ENCODE data around the gene CYTH4.

The CYTH4 gene

DNA sequence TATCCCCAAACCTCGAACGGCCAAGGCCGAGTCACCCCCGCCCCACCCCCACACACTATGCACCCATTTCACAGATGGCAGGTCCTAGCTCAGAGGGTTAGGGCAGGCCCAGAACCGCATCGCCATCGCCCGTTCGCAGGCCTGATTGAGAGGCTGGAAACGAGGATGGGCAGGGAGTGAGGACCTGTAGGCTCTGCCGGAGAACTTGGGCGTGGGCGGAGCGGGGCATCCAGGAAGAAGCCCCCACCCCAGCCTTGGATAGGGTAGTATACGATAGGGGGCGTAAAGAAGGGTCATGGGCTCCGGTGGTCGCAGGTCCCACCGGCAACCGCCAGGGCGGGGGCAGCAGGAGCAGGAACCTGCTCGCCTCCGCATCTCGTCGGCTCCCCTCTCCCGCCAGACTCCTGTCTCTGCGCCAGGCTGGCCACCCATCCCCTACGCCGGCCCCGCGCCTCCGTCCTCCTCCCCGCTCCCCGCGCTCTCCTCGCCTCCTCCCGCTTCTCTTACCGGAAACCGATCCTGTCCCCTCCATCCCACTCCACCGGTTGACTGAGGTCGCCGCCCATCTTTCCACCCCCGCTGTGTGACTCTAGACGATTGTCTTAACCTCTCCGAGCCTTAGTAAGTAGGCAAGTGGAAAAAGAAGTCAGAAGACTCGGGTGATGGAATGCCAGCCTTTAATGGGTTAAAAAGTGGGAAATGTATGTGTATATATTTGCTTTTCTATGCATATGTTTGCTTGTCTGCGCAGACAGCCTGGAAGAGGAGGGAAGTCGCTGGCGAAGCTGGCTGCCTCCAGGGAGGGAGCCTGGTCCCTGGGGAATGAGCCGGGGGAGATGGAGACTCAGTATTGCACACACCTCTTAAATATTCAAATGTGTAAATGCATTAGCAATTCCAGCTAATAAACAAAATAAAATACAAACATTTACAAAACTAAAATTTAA lies 52.8 kb downstream of the CYTH4 start:
- no peak for TF ChIP-seq ZFX (IDR thresholded peaks at IDR 0.05; ENCODE audit: borderline replicate concordance)
- TF ChIP-seq, protein P1, sequence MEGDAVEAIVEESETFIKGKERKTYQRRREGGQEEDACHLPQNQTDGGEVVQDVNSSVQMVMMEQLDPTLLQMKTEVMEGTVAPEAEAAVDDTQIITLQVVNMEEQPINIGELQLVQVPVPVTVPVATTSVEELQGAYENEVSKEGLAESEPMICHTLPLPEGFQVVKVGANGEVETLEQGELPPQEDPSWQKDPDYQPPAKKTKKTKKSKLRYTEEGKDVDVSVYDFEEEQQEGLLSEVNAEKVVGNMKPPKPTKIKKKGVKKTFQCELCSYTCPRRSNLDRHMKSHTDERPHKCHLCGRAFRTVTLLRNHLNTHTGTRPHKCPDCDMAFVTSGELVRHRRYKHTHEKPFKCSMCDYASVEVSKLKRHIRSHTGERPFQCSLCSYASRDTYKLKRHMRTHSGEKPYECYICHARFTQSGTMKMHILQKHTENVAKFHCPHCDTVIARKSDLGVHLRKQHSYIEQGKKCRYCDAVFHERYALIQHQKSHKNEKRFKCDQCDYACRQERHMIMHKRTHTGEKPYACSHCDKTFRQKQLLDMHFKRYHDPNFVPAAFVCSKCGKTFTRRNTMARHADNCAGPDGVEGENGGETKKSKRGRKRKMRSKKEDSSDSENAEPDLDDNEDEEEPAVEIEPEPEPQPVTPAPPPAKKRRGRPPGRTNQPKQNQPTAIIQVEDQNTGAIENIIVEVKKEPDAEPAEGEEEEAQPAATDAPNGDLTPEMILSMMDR (IDR thresholded peaks at IDR 0.05): no peak

DNA sequence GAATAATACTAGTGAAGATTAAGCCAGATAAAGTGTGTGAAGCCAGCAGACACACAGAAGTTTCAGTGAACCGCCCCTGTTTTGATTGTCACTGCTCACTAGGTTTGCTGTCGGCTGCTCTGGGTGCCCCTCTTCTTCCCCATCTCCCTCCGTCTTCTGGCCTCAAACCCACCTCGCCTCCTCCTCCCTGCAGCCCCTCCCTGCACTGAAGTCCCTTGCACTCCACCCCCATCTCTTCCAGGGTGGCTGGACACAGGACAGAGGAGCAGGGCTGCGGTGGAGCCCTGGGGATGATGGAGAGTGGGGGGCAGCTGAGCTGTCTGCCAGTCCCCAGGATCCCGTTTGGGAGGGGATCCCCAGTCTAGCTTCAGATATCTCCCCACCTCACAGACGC lies 53.5 kb downstream of the CYTH4 start:
- no peak overlapping the region for H3K27ac ChIP-seq
- TF ChIP-seq ZFX (IDR thresholded peaks at IDR 0.05; ENCODE audit: borderline replicate concordance): no peak
- TF ChIP-seq, protein P1 (IDR thresholded peaks at IDR 0.05): no peak

More for the DNA sequence above, 52.8 kb downstream of the CYTH4 start:
- H3K27ac ChIP-seq: no peak overlapping the region

DNA sequence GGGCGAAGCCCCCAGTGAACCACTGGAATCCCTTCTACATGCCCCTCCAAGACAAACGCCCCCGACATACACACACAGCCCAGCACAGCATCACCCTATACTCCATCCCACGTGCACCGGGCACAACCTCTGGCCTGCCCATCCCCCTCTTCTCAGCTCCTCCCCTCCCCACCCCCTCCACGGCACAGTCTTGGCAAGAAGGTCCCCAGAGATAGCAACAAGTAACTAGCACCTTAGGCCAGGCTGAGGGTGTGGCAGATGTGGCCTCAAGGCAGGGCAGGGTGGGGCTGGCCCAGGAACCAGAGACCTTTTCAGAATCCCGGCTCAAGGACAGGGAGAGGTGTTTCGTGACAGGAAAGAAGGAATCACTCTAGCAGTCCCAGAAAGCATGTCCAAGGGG lies 54.3 kb downstream of the CYTH4 start:
- H3K27ac ChIP-seq: no peak overlapping the region

DNA sequence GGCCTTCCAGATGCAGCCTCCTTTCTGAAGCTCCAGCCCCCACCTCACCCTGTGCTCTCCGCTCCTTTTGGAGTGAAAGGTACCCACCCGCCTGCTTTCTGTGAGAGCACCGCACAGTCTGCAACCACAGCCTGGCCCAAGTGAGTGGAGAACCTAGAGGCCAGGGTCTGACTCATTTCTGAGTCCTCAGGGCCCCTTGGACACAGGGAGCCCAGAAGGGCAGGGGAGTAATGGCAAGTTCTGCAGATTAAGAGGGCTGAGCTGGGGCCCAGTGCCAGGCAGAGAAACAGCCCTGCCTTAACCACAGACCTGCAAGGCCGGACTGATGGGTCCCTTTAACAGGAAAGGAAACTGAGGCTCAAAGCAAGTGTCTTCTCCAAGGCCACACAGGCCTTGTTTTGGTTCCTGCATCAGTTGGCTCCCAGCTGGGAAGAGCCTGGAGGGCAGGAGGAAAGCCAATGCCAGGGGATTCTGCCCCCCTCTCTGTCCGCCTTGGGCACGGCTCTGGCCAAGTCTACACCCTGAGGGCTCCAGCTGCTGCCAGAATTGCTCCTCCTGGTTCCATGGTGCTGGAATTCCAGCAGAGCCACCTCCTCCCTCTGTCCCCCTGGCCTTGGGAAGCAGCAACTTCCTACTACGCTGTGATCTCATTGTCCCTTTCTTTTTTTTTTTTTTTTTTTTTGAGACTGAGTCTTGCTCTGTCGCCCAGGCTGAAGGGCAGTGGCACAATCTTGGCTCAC lies 55.1 kb downstream of the CYTH4 start:
- TF ChIP-seq, protein P1 (IDR thresholded peaks at IDR 0.05): no peak
- TF ChIP-seq ZFX (IDR thresholded peaks at IDR 0.05; ENCODE audit: borderline replicate concordance): no peak
- H3K27ac ChIP-seq: no peak overlapping the region

More for the DNA sequence above, 54.3 kb downstream of the CYTH4 start:
- TF ChIP-seq ZFX (IDR thresholded peaks at IDR 0.05; ENCODE audit: borderline replicate concordance): no peak
- TF ChIP-seq, protein P1 (IDR thresholded peaks at IDR 0.05): no peak

DNA sequence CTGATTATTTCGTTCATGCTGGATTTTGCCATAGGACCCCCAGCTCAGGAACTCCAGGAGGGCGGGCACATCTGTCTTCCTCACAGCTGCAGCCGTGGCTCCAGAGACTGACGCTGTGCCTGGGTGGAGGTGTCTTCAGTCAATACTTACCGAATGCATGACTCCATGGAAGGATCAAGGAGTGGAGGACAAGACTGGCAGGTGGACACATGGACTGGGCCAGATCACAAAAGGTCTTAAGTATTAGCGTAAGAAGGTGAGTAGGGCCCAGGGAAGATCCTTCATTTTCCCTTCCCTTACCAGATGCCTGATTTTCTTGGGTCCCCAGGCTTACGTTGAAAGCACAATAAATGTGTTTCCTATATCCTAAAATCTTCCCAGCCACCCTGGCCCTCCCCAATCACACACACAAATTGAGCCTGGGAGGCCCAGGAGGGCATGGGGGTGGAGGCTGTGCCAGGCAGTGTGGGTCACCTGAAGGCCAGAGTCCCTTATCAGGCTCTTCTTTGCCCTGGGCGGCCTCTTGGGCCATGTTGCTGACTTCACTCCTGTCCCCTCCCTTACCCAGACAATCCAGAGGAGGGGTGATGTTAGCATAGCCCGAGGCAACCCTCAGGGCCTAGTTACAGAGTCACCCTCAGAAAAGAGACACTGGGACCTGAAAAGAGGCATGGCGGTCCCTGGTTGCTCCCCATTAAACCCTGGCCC lies 56.4 kb downstream of the CYTH4 start:
- no peak for TF ChIP-seq ZFX (IDR thresholded peaks at IDR 0.05; ENCODE audit: borderline replicate concordance)
- TF ChIP-seq, protein P1 (IDR thresholded peaks at IDR 0.05): no peak
- H3K27ac ChIP-seq: no peak overlapping the region

DNA sequence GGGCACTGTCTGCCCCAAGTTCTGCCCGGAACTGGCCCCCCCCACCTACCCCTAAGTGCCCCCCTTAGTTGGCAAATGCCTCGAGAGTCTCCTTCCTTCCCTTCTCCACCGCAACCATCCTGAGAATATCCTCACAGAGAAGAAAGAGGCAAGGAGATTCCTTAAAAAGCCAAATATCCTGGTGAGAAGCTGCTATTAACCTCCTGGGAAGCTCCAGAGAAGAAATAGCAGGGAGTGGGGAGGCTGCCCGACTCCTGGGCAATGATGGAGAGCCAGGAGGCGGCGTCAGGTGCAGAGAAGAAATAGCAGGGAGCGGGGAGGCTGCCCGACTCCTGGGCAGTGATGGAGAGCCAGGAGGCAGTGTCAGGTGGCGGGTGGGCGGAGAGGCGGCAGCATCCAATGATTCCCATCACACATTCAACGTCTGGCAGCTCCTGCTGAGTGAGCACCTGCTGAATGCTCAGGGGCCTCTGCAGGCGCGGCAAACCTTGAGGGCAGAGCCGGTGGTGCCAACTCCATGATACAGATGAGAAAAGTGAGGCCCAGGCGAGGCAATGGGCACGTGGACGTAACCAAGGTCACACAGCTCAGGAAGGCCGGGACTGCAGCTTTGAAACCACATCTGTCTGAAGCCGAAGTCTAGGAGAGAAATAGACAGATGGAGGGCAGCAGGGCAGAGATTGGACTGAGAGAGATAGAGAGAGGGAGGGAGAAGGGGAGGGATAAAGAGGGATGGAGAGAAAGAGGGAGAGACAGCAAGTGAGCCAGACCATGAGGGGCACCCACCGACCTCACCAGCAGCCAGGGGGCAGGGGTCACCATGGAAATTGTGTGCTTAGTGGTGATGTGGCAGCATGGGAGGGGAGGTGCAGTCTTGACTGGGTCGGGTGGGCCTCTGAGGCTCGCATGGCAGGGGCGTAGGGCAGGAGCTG lies 58.3 kb downstream of the CYTH4 start:
- TF ChIP-seq, protein P1 (IDR thresholded peaks at IDR 0.05): no peak
- no peak for TF ChIP-seq ZFX (IDR thresholded peaks at IDR 0.05; ENCODE audit: borderline replicate concordance)
- no peak overlapping the region for H3K27ac ChIP-seq

All from 22Rv1 (cell line).